A549 treated with RU486 at 1 μM for 4 hours (cell line): ENCODE results near the gene PSMF1. TPM values are rescaled to one million over a fixed set of nuclear protein-coding genes. Genes with fewer than 3 reads are reported as not detected.

Source experiments
- total RNA-seq: library from RNA; stranded (reverse); fragments of 200-300 nt; extraction: Qiagen RNA extraction; gene quantifications from 5 replicates; pipeline ENCODE4 v1.2.3, GENCODE V29; 2022; ENCODE audit warnings: low read depth

The PSMF1 gene
- 195 to 276 TPM (median 220 TPM) in 5 replicates for total RNA-seq

GRCh38 chr20:1118336-1119127 is at the start of gene PSMF1:
PSMF1 (plus strand) TSS chr20:1118602; CDS start chr20:1118774, 172 bp downstream.

GRCh38 chr20:1184638-1185315 is 66.4 kb downstream of the PSMF1 start, which contains the start of gene TMEM74B:
TMEM74B (minus strand) TSS chr20:1184981; CDS start chr20:1183801, 1,180 bp downstream.

DNA sequence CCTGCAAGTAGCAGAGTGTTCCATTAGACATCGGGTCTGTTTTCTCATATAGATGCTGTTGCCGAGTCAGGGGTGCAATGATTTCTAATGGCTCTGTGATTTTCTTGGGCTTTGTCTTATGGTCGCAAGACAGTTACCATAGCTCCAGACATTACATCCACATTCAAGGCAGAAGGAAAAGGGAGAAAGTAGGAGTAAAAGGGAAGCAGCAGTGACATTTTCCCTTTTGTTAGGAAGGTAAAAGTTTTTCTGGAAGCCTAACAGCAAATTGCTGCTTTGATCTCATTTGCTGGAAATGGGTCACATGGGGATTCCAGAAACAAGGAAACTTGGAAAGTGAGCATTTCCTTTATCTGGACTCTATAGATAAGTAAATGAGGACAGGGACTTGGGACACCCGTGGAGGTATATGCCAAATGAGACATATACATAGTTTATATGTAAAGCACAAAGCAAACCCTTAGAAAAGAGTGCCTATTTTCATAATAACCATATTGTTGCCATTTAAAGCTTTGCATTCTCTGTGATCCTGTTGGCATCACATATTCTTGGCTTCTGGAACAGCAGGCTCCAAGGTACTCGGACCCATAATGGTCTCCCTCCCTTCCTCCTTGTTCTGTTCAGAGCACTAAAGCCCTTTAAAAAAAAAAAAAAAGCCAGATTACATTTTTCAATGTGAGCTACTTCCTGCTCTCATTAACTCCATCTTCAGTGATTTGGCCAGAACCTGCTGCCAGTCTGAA is 84.5 kb downstream of the PSMF1 start, which contains the start of gene C20orf202:
Gene C20orf202 (plus strand): TSS at position 693 of the 743 bp plus-strand sequence. CDS start 132 bp downstream, outside the sequence.

Other genes starting within 250 kb of the PSMF1 start
- gene ANGPT4, start 202.3 kb upstream of the PSMF1 start, total RNA-seq = 0.03 TPM in 1 of 5 replicates, not detected in the others
- not detected in 5 replicates for gene RSPO4, start 116.3 kb upstream of the PSMF1 start, total RNA-seq
- 3.1 to 5.1 TPM (median 4.0 TPM) in 5 replicates for gene TMEM74B, start 66.4 kb downstream of the PSMF1 start, total RNA-seq
- 0.09 to 0.12 TPM in 2 of 5 replicates, not detected in the others for gene C20orf202, start 84.9 kb downstream of the PSMF1 start, total RNA-seq
- not detected in 5 replicates for gene RAD21L1, start 107.4 kb downstream of the PSMF1 start, total RNA-seq
- gene SNPH, start 147.7 kb downstream of the PSMF1 start, total RNA-seq = 3.7 to 5.3 TPM (median 4.1 TPM) in 5 replicates
- 0.53 to 1.3 TPM (median 1.2 TPM) in 5 replicates for gene SDCBP2, start 210.5 kb downstream of the PSMF1 start, total RNA-seq